Renal pelvis (tissue), 4 donors: ENCODE measurements around the gene PITHD1. TPM values are rescaled to one million over a fixed set of nuclear protein-coding genes. Genes with fewer than 3 reads are reported as not detected.
A peak's percentile ranks its signal among the peaks of the same experiment; 100 is the strongest.
"Not testable (repeated sequence)": the region's sequence is repeated elsewhere in the genome, so short reads cannot be mapped to it uniquely, and the experiment has no call there.

Experiments used
- DNase-seq: peaks from one replicate; pipeline ENCODE4 v3.0.0-alpha.2; 2013
- polyA plus RNA-seq, 3 donors: library from polyadenylated mRNA; unstranded; fragments of 120-200 nt; gene quantifications; one replicate each; pipeline ENCODE4 v1.2.1, GENCODE V29; 2013; ENCODE audit not compliant: insufficient read length in 3 of 3

PITHD1 gene
- polyA plus RNA-seq, 3 donors = 59.4 to 63.3 (median 60.3) TPM

- no peak for DNase-seq
Measured at GRCh38 chr1:23796466-23797271, 18.5 kb downstream of the PITHD1 start.

DNA sequence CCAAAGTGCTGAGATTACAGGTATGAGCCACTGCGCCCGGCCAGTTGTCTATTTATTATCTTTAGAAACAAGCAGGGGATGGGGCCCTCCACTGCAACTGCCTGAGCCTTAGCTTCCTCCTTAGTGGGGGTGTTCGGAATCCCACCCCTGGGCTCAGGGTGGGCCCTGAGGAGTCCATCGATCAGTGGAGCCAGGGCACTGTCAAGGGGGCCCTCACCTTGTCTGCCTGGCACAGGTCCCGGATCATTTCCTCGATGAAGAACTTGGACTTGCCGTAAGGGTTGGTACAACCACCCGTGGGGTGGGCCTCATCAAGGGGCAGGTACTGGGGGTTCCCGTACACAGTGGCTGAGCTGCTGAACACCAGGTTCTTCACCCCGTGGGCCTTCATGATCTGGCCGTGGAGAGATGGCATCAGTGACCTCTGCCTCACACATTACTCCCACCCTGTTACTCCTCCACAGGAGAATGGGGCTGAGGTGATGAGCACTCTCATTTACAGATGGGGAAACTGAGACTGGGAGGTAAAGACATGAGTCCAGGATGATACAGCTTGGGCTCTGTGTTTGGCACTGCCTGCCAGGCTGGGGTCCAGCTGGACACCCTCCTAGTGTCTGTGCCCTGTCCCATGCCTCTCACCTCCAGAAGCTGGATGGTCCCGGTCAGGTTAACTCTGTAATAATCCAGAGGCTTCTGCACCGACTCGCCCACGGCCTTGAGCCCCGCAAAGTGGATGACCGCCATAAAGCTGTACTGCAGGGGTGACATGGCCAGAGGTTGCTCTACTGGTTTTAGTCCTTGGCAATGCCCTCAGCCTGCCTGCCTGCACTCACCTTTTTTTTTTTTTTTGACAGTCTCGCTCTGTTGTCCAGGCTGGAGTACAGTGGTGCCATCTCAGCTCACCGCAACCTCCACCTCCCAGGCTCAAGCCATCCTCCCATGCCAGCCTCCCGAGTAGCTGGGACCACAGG lies 19.5 kb downstream of the PITHD1 start:
- DNase-seq = no peak

DNA sequence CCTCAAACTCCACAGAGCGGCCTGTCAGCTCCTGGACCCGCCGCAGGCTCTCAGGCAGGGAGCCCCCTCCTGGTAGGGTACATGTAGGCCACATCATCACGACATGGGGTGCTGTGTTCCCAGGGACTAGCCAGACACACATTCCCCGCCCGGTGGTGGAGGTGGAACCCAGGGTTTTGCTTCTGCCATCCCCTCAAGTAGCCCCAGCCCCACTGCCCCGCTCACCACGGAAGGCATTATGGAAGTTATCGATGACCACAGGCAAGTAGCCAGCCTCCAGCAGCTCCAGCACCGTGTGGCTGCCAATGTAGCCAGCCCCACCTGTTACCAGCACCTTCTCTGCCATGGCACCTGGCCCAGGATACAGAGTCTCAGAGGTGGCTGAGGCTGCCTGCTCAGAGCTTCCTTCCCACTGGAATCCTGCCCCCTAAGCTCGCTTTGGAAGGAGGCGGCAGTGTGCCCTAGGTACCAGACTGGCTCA lies 20.5 kb downstream of the PITHD1 start:
- no peak for DNase-seq

GRCh38 chr1:23799255-23799569 lies 21.0 kb downstream of the PITHD1 start:
- no peak for DNase-seq

- peak; percentile 35 for DNase-seq
Measured at GRCh38 chr1:23799570-23800399, 21.6 kb downstream of the PITHD1 start.

- DNase-seq = peak; percentile 95
Measured at GRCh38 chr1:23800400-23801337, 22.5 kb downstream of the PITHD1 start, which contains the start of gene GALE. Gene GALE, minus strand, starts transcription at chr1:23800754. Its CDS starts 1,747 bp downstream, at chr1:23799007.

DNA sequence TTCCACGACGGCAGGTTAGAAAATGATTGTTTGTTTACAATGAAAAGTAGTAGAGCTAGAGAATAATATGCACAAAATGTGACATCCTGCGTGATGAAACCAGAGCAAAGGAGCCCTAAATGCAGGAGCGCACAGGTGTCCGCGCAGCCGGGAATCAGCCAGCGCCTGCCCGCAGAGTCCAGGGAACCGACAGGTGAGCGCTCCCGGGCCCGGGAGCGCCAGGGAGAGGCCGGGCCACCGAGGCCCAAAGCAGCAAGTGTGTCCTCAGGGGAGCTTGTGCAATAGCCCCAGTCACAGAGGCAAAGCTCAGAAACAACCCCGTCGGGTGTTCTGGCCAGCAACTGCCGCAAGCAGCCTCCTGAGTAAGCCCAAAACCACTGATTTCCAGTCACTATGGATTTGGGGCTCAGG lies 23.1 kb downstream of the PITHD1 start:
- no peak for DNase-seq

- DNase-seq = no peak
Measured at GRCh38 chr1:23801876-23802275, 23.7 kb downstream of the PITHD1 start.

- DNase-seq = not testable (repeated sequence)
Measured at GRCh38 chr1:23802809-23803342, 24.7 kb downstream of the PITHD1 start.

GRCh38 chr1:23803674-23804073 lies 25.5 kb downstream of the PITHD1 start:
- DNase-seq = no peak

DNA sequence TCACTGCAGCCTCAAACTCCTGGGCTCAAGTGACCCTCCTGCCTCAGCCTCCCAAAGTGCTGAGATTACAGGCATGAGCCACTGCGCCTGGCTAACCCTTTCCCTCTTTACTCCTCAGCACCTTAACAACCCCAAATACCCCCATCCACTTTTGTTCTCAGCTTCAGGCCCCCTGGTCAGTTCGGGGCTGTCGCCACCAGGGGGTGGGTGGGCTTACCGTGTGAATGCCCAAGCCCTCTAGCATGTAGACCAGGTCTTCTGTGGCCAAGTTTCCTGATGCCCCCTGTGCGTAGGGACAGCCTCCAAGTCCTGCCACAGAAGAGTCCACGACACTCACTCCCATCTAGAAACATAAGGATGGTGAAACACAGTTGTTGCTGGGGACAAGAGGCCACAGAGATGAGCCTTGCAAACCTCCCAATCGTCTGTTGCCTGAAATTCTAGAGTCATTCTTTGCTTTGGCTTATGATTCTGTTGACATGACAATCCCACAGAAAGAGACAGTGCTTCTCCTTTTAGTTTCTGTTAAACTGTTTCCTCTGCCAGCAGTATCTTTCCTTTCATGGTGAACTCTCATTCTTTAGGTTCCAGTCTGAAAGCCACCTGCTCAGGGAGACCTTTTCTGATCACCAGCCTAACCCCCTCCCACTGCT lies 26.1 kb downstream of the PITHD1 start:
- no peak for DNase-seq

GRCh38 chr1:23805025-23805424 lies 26.8 kb downstream of the PITHD1 start:
- DNase-seq = no peak

GRCh38 chr1:23806280-23806679 lies 28.1 kb downstream of the PITHD1 start:
- DNase-seq = no peak

DNA sequence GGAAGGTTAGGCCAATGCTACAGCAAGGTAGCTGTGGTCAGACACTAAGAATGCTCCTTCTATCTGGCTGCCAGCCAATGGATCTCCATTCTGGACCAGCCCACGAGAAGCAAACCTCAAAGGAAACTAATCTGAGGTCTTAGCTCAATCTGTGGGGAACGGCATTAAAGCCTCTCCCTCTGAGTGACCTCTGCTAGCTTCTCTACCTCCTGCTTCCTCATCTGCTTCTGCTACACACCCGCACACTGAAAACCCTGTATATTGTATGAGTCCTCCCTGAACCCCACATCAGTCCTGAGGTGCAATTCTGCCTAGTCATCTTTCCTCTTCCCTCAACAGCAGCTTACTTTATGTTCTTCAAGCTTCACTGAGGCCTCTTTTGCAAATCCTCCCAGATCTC lies 29.2 kb downstream of the PITHD1 start:
- no peak for DNase-seq

- DNase-seq = no peak
Measured at GRCh38 chr1:23809751-23810171, 31.5 kb downstream of the PITHD1 start.

- no peak for DNase-seq
Measured at GRCh38 chr1:23810818-23811540, 32.8 kb downstream of the PITHD1 start.

GRCh38 chr1:23814016-23814415 lies 35.8 kb downstream of the PITHD1 start:
- no peak for DNase-seq

GRCh38 chr1:23816361-23816760 lies 38.1 kb downstream of the PITHD1 start:
- no peak for DNase-seq

- DNase-seq = no peak
Measured at GRCh38 chr1:23816906-23817305, 38.7 kb downstream of the PITHD1 start.
